CD4-positive, alpha-beta T cell treated with Interleukin-1 beta for 1 hour (primary cell): ENCODE data around the gene TRAF4.
A peak's percentile ranks its signal among the peaks of the same experiment; 100 is the strongest.
"Not testable (repeated sequence)": the region's sequence is repeated elsewhere in the genome, so short reads cannot be mapped to it uniquely, and the experiment has no call there.

Source experiments
- DNase-seq, 2 donors: peaks; one replicate each; pipeline ENCODE4 v3.0.0-alpha.2; 2020 to 2022

The TRAF4 gene

DNA sequence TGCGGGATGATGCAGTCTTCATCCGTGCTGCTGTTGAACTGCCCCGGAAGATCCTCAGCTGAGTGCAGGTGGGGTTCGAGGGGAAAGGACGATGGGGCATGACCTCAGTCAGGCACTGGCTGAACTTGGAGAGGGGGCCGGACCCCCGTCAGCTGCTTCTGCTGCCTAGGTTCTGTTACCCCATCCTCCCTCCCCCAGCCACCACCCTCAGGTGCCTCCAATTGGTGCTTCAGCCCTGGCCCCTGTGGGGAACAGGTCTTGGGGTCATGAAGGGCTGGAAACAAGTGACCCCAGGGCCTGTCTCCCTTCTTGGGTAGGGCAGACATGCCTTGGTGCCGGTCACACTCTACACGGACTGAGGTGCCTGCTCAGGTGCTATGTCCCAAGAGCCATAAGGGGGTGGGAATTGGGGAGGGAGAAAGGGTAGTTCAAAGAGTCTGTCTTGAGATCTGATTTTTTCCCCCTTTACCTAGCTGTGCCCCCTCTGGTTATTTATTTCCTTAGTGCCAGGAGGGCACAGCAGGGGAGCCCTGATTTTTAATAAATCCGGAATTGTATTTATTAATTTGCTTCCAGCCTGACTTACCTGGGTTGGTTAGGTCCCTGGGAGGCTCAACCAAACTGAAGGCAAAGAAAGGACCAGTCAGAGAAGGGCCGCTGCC, 5.8 kb downstream of the TRAF4 start:
- DNase-seq: no peak

DNA sequence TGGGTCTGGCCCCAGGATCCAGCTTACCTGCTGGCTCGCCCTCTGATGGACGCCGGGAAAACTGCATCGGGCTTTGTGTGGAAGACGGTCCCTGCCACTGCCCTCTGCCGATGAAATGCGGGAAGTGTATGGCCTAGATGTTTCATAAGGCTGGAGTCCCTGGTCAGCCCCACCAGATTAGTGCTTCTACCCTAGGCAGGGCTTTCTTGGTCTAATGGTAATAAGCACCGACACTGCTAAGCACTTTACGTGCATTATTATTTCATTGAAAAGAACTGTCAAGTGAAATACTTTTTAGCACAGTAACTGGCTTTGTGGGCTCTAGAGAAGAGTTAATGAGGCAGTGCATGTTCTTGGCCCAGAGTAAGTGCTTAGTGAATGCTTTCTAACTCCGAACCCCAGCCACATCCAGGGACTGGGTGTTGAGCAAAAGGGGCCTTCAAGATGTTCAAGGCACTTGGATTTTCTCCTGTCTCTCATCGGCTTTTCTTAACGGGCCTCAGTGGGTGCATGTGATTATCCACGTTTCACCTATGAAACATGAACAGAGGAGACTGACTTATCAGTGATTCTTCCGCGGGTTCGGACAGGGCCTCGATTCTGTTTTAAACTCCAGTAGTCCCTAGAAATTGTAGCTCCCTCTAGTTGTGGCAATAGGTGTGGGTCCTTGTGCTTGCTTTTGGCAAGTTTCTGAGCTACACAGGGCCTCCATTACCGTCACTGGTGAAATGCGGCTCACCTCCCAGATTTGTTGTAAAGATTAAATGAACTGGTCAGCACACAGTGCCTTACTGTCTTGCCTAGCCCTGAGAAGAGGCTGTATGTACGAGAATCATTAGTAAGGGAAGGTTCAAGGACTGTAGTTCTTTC, 6.6 kb downstream of the TRAF4 start:
- DNase-seq: peak; percentile 89 to 92

DNA sequence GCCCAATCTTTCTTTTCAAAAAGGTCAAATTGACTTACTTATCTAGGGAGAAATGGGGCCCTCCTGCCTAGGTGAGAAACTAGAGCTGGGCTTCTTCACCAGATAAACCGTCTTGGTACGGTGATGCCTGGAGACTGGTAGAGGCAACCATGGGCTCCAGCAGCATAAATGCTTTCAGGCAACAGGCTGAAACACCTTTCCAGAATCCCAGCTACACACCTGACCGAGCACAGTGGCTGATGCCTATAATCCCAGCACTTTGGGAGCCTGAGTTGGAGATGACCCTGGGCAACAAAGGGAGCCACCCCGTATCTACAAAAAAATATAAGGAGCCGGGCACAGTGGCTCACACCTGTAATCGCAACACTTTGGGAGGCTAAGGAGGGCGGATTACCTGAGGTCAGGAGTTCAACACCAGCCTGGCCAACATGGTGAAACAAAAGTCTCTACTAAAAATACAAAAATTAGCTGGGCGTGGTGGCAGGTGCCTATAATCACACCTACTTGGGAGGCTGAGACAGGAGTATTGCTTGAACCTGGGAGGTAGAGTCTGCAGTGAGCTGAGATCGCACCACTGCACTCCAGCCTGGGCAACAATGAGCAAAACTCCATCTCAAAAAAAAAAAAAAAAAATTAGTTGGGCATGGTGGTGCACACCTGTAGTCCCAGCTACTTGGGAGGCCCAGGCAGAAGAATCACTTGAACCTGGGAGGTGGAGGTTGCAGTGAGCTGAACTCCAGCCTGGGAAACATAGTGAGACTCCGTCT, 8.0 kb downstream of the TRAF4 start:
- no peak for DNase-seq

DNA sequence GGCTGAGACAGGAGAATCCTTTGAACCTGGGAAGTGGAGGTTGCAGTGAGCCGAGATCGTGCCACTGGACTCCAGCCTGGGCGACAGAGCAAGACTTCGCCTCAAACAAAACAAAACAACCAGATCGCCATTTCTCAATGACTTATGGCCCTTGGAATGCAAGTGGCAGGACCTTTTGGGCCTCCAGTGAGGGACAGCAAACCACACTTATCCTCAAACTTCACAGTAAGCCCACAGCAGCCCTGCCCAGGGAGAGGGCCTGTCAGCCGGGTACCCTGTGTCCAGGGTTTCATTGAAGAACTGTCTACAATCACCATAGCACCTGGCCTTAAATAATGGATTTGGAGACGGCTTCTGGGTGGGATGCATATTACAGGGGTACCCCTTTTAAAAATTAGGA, 11.7 kb downstream of the TRAF4 start:
- DNase-seq: no peak

DNA sequence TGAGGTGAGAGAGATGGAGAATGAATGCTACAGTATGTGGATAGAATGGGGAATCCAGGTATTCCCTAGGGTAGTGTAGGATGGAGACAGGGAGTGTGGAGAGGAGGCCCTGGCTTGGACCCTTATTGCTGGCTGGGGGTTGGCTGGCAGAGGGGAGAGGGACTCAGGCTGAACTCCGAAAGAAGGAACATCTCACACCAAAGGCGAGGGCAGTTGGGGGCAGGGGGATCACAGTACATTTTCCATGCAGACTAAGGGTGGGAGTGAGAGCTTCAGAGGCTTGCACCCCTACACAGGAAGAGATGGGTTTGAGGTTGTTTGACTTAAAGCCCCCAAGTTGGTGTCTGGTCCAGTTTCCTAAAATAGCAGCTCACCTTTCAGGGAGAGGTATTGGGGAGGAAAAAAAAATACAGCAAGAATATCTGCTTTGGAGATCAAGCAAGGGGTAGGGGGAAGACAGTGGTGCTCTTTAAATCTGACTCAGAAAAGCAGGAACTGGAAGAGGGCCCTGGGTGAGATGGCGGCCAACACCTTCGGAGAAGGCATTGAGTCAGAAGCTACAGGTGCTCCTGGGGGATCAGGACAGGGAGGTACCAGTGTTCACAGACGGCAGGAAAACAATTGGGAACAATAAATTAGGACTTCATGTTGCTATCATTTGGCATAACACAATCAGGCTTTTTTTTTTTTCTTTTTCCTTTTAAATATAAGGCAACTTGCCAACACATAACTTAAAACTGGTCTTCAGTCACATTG, 12.4 kb downstream of the TRAF4 start:
- DNase-seq: no peak

DNA sequence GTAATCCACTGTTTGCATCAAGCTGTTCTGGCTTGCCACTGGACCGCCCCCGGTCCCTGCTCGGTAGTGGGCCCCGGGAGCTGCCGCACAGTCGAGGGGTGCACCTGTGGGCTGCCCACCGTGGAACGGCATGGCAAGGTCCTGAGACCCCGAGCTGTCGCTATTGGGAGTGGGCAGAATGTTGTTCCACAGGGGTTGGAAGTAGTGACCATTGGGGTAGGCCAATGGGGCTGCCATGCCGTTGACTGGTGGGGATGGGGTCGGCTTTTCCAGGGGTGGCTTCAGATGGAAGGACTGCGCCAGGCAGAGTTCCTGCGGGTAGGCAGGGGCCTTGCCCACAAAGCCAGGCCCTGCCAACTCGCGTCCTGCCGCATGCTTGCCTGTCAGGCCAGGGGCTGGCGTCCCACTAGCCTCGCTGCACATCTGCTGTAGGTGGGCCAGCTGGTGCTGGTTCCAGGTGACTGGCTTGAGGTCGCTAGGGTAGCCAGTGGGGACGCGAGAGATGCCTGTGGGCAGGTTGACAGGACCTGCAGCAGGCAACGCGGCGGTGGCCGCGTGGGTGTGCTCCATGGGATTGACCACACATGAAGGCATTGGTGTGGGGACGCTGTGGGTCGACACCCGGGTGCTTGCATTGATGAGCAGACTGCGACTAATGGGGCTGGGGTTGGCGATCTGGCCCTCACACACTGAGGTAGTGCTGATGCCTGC, 14.8 kb downstream of the TRAF4 start:
- no peak for DNase-seq

DNA sequence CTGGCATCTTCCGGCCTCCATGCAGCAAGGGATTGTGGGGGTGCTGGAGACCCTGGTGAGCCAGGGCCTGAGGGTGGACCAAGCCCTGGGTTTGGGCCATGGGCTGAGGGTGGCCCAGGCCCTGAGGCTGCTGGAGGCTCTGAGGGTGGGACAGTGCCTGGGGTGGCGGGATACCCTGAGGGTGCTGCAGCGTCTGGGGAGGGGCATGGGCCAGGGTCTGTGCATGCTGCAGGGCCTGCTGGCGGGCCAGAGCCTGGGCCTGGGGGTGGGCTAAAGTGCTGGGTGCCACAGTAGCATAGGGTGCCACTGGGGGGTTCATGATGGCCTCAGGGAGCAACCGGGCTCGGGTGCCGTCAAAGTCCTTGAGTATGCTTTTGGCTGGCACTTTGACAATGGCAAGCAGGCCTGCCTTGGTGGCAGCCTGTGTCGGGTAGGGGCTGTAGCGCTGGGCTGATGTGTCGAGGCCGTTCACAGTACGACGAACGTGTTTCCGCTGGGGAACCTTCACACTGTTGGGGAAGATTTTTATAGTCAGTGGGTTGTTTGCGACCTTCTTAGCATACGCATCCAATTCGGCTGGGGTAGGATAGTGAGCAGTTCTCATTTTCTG, 15.6 kb downstream of the TRAF4 start:
- DNase-seq: no peak

DNA sequence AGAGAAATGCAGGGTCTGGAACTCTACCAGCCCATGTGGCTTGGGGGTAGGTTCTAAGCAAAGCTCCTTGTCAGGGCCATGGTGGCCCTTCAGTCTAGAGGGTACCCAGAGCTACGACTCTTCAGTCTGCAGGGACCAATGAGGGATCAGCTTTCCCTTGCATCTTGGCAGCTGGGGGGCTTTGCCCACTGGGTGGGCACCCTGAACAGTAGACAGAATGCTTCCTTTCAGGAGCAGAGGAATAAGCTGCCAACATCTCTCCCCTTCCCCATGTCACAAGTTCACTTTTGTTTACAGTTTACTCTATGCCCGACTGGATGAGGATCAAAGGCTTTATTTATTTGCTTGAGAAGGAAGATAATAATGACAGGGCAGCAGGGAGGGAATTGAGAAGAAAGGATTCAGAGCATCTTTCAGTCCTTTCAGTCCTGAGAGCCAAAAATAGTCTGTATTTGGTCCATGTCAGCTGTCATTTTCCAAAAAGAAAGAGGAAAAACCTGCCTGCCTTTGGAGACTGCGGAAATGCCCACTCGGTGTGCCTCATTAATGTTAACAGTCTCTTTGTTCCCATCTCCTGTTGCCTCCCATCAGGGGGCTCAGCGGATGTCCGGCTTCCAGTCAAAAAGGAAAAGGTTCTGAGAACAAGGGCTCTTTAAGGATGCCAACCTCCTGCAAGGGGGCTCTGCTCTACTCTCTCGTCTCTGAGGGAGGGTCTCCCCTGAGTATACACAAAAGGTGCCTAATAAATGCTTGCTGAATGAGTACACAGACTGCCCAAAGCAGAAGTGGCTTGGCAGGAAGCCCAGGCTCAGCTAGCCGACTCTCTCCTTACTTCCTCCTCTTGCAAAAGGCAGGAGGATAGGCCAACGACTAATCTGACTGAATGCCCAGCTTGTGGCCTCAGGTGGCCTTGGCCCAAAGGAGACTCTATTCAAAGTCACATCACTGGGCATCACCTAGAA, 17.1 kb downstream of the TRAF4 start:
- DNase-seq: peak in 1 of 2 donors; percentile 36

DNA sequence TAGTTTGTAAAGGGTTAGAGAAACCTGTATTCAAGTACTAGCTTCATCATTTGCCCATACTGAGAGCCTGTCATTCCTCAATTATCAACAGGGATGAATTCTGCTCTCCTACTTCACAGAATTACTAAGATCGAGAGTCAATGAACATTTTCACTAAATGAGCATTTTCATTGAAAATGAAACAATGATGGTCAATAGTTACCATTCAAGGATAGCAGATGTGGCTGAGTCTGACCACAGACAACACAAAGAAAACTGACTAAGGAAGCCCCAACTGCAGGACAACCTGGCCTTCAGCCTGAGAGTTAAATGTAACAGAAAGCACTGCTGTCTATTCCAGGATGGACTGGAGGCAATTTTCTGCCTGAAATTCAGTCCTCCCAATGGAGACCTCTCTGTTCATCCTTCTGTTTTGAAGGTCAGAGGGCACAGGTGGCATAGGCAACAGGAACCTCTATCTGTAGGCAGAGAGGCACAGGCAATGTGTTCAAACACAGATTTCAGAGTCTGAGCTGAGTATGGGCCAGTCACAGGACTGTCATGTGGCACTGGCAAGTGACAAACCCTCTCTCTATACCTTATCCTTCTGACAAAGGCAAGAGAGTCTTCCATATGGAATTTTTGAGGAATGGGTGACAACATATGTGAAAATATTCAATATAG, 19.5 kb downstream of the TRAF4 start:
- no peak for DNase-seq

DNA sequence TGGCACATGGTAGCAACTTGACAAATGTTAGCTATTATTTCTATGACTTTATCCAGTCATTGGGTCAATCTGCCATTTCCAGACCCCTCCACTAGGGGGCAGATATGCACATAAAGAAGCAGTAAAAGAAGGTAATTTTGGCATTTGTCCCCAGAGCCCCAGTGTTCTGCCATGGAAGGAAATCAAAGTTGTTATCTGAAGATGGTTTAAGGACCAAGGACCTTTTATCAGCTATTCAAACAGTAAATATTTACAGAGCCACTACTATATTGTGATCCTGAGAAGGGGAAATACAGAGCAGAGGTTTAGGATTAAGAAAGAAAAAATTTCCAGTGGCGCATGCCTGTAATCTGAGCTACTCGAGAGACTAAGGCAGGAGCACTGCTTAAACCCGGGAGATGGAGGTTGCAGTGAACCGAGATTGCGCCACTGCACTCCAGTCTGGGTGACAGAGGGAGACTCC, 20.0 kb downstream of the TRAF4 start:
- peak; percentile 73 to 85 for DNase-seq

DNA sequence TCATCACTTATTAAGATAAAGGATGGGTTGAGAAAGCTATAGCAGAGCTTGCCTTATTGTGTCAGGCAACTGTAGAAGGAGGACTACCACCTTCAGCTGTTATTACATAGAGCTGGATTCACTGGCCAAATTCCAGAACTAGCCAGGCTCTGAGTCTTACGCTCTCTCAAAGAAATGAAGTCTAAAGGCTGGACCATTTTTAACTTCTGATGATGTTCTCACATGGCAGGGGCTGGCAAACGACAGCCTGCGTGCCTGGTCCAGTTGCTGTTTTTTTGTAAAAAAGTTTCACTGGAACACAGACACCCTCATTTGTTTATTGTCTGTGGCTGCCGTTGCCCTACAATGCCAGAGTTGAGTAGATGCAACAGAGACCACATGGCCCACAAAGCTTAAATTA, 21.2 kb downstream of the TRAF4 start:
- DNase-seq: no peak

DNA sequence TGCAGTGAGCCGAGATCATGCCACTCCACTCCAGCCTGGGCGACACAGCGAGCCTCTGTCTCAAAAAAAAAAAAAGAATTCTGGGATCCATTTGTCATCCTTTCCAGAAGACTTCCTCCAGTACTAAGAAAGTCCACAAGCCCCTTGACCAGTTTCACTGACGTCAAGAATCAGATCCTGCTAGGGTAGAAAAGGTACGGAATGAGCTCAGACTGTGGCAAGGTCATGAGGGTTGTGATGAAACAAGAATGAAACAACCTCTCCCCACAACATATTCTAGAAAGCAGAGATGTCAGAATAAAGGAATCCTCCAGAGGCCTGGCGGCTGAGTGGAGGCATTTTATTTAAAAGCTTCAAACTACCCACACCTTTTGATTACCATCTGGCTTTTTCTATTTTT, 29.9 kb downstream of the TRAF4 start:
- no peak for DNase-seq

DNA sequence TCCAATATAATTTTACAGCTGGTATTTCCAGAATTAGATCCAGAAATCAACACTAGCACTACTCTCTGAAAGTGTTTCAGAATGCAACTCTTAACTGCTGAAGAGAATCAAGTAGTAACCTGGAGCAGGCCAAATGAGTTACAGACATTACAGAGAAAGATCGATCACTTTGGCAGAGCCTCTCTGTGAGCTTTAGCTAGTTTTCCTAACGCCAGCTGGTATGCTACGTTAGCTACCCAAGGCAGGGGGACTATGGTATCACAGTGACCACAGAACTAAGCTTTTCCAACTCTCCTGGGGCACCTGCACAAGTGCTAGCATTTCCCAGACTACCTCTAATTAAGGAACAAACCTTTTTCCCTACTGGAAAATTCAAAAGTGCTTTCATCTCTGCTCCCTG, 30.4 kb downstream of the TRAF4 start:
- DNase-seq: no peak

DNA sequence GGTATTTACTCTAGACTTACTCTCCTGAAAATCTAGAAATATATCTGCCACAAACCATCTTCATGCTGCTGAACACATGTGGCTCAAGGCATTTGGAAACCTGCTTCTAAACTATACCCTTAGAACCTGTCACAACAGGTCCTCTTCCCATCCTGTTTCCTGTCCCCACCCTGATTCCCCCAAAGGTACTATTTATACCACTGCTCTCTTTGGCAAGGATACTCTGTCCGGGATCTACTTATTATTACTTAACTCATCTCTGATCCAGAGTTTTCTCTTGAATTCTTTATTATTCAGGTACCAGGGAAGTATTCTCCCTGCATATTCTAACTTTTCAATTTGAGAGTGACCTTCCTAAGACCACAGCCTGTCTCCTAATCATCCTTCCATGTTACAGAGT, 33.4 kb downstream of the TRAF4 start:
- DNase-seq: no peak

DNA sequence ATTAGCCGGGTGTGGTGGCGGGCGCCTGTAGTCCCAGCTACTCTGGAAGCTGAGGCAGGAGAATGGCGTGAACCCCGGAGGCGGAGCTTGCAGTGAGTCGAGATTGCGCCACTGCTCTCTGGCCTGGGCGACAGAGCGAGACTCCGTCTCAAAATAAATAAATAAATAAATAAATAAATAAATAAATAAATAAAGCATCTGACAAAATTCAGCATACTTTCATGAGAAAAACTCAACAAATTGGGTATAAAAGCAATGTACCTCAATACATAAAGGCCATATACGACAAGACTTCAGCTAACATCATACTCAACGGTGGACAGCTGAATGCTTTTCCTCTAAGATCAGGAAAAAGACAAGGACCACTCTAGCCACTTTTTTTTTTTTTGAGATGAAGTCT, 35.8 kb downstream of the TRAF4 start:
- not testable (repeated sequence) for DNase-seq

DNA sequence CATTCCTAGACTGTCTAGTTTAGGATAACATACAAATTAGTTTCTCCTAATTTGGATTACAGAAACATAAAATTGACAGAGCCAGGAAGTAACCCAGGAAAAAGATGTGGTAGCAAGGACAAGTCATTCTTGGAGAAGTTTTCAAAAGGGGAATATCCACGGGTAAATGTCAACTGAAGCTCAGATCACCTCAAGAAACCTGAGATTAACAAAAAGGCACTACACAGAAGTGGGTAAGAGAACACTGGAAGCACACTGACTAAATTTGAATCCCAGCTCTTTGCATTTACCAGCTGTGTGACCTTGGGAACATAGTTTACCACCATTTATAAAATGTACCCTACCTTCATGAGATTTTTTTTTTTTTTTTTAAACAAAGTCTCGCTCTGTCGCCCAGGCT, 39.4 kb downstream of the TRAF4 start:
- DNase-seq: no peak

DNA sequence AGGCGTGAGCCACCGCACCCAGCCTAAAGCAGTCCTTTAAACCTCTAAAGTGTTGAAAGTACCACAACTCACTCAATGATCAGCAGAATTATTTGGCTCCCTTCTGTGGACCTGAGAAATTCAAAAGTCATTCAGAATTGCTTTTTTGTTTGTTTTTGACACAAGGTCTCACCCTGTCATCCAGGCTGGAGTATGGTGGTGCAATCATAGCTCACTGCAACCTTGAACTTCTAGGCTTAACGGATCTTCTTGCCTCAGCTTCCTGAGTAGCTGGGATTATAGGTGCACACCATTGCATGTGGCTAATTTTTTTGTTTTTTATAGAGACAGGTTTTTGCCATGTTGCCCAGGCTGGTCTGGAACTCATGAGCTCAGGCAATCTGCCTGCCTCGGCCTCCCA, 44.3 kb downstream of the TRAF4 start:
- DNase-seq: no peak

DNA sequence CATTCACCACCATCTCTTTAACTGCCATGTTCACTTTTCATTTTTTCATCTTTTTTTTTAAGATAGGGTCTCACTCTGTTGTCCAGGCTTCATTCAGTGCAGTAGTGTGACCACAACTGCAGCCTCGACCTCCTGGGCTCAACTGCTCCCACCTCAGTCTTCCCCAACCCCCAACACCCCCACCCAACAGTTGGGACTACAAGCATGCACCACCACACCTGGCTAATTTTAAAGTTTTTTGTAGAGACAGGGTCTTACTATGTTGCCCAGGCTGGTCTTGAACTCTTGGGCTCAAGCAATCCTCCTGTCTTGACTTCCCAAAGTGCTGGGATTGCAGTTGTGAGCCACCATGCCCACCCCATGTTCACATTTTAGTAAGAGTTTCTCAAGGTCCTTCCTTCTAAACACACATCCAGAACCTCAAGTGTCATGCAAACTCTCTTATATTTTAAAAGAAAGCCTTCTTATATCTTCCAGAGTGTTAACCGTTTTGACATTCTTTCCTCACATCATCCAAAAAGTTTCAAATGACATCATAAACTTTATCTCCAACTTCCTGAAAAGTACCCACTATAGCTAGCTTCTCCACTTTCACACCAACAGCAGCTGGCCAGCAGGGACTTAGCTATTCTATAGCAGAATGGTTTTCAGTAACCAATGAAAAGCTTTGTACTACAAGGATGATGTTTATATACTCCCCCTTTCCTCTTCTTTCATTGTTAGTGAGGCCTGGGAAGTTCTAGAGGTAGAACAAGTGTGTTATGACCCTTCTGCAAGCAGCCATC, 49.3 kb downstream of the TRAF4 start:
- DNase-seq: no peak

DNA sequence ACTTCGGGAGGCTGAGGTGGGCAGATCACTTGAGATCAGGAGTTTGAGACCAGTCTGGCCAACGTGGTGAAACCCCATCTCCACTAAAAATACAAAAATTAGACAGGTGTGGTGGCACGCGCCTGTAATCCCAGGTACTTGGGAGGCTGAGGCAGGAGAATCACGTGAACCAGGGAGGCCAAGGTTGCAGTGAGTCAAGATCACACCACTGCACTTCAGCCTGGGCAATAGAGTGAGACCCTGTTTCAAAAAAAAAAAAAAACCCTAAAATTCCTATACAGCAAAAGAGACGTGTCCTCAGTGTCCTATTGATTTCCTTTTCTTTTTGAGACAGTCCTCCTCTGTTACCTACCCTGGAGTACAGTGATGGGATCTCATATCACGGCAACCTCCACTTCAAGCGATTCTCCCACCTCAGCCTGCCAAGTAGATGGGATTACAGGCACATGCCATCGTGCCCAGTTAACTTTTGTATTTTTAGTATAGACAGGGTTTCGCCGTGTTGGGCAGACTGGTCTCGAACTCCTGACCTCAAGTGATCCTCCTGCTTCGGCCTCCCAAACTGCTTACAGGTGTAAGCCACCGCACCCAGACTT, 51.1 kb downstream of the TRAF4 start:
- DNase-seq: not testable (repeated sequence)
